ENCODE results near the gene C14orf180. TPM values are rescaled to one million over a fixed set of nuclear protein-coding genes. Genes with fewer than 3 reads are reported as not detected.

Gene C14orf180
- total RNA-seq, 6 experiments from 2014 or later = not detected

DNA sequence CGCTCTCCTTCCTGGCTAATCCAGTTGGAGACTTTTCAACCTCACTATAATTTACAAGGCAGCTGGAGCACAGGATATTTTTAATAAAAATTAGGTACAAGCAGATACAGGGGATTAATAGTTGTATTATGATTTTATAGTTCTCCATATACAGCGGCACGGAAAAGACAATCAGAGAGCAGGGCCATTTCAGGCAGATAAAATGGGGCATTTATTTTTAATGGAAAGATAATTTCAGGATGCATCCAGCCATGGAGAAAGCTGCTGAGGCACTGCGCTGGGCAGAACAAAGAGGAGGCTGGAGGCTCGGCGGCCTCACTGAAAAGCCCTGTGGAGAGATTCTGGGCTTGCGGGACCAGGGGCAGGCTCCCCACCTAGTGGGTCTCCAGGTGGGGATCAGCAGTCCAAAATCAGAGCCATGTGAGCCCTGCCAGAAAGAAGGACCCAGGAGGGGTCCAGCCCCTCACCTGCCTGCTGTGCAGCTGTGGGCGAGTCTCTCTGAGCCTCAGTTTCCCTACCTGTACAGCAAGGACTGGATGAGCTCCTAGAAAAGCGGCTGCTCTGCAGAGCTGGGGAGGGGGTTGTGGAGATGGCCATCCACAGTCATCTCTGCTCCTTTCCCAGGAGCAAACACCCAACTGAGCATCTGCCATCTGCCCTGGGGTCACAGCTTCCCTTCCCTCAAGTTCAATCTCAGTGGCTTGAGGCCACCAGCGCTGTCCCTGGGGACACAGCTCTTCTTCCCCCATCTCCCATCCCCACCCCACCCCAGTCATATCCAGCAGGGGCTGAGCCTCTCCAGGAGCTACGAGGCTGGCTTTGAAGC lies 23.9 kb upstream of the C14orf180 start:
- Mint-ChIP-seq H3K4me1 (ENCODE audit: low read depth) (no peaks in the 10 kb centered on the region), H3K4me3 (no peak overlapping the region), H3K36me3 (ENCODE audit: low read depth) (no peaks in the 10 kb centered on the region), H3K27ac (no peak overlapping the region), H3K27me3 (ENCODE audit: insufficient read depth) (peaks cover 38% of the 10 kb centered on the region), H3K9me3 (peaks cover 4% of the 10 kb centered on the region; the same call in 1 of the 2 replicates)
- no peak for DNase-seq
- TF ChIP-seq, protein P1, sequence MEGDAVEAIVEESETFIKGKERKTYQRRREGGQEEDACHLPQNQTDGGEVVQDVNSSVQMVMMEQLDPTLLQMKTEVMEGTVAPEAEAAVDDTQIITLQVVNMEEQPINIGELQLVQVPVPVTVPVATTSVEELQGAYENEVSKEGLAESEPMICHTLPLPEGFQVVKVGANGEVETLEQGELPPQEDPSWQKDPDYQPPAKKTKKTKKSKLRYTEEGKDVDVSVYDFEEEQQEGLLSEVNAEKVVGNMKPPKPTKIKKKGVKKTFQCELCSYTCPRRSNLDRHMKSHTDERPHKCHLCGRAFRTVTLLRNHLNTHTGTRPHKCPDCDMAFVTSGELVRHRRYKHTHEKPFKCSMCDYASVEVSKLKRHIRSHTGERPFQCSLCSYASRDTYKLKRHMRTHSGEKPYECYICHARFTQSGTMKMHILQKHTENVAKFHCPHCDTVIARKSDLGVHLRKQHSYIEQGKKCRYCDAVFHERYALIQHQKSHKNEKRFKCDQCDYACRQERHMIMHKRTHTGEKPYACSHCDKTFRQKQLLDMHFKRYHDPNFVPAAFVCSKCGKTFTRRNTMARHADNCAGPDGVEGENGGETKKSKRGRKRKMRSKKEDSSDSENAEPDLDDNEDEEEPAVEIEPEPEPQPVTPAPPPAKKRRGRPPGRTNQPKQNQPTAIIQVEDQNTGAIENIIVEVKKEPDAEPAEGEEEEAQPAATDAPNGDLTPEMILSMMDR (IDR thresholded peaks at IDR 0.05) = no peak

- no peak for DNase-seq
- Mint-ChIP-seq H3K27me3 (ENCODE audit: insufficient read depth) (peaks cover 34% of the 10 kb centered on the region), H3K27ac (no peak overlapping the region), H3K36me3 (ENCODE audit: low read depth) (no peaks in the 10 kb centered on the region), H3K9me3 (no peaks in the 10 kb centered on the region), H3K4me3 (no peak overlapping the region), H3K4me1 (ENCODE audit: low read depth) (no peaks in the 10 kb centered on the region)
- TF ChIP-seq, protein P1 (IDR thresholded peaks at IDR 0.05) = no peak
Measured at GRCh38 chr14:104556256-104557021, 23.1 kb upstream of the C14orf180 start.

- no peak for DNase-seq
- H3K36me3 Mint-ChIP-seq (ENCODE audit: low read depth) = no peaks in the 10 kb centered on the region
- peaks cover 34% of the 10 kb centered on the region for H3K27me3 Mint-ChIP-seq (ENCODE audit: insufficient read depth)
- TF ChIP-seq, protein P1 (IDR thresholded peaks at IDR 0.05) = no peak
- no peak overlapping the region for H3K4me3 Mint-ChIP-seq
- no peaks in the 10 kb centered on the region for H3K9me3 Mint-ChIP-seq
- H3K27ac Mint-ChIP-seq = no peak overlapping the region
- H3K4me1 Mint-ChIP-seq (ENCODE audit: low read depth) = no peaks in the 10 kb centered on the region
Measured at GRCh38 chr14:104557086-104557485, 22.5 kb upstream of the C14orf180 start.

- no peak overlapping the region for H3K27ac Mint-ChIP-seq
- TF ChIP-seq, protein P1 (IDR thresholded peaks at IDR 0.05) = no peak
- DNase-seq = no peak
- H3K4me1 Mint-ChIP-seq (ENCODE audit: low read depth) = no peaks in the 10 kb centered on the region
- H3K36me3 Mint-ChIP-seq (ENCODE audit: low read depth) = no peaks in the 10 kb centered on the region
- H3K27me3 Mint-ChIP-seq (ENCODE audit: insufficient read depth) = peaks cover 31% of the 10 kb centered on the region
- H3K9me3 Mint-ChIP-seq = no peaks in the 10 kb centered on the region
- H3K4me3 Mint-ChIP-seq = no peak overlapping the region
Measured at GRCh38 chr14:104557766-104558165, 21.8 kb upstream of the C14orf180 start.

- Mint-ChIP-seq H3K36me3 (ENCODE audit: low read depth) (no peaks in the 10 kb centered on the region), H3K27ac (no peak overlapping the region), H3K9me3 (no peaks in the 10 kb centered on the region), H3K27me3 (ENCODE audit: insufficient read depth) (peaks cover 25% of the 10 kb centered on the region), H3K4me3 (no peak overlapping the region), H3K4me1 (ENCODE audit: low read depth) (no peaks in the 10 kb centered on the region)
- no peak for DNase-seq
- TF ChIP-seq, protein P1 (IDR thresholded peaks at IDR 0.05) = no peak
Measured at GRCh38 chr14:104558231-104559027, 21.1 kb upstream of the C14orf180 start.
